ENCODE measurements around the gene AKAP13. TPM values are rescaled to one million over a fixed set of nuclear protein-coding genes. Genes with fewer than 3 reads are reported as not detected.

Gene AKAP13
- total and polyA plus RNA-seq, 2 of the 13 experiments (the other 11 are each of a cell fraction or from before 2014, with no cell fraction given), result 6.7 to 27.1 TPM

GRCh38 chr15:85694091-85694490 is 313.7 kb downstream of the AKAP13 start:
- no peak for ATAC-seq
- Histone ChIP-seq H3K4me3 (replicated peaks in 1 of 3; ENCODE audit: insufficient read depth in 1 of 3, low read depth in 2 of 3, low read length in 3 of 3) (no peak overlapping the region), H3K36me3 (replicated peaks in 1 of 2; ENCODE audit: control insufficient read depth in 1 of 2, insufficient read depth in 2 of 2, low read length in 2 of 2) (peaks cover 0 to 12% of the 10 kb centered on the region in 2 experiments; a peak in 4 of 5 replicates), H2AFZ (ENCODE audit: low read length) (no peak overlapping the region), H3K4me2 (ENCODE audit: low read depth, low read length) (no peak overlapping the region), H3K9ac (ENCODE audit: insufficient read depth, low read depth, low read length) (no peak overlapping the region), H3K4me1 (ENCODE audit: insufficient read depth, low read length) (no peaks in the 10 kb centered on the region), H3K27ac (ENCODE audit: extremely low read length, insufficient read depth, low read length) (no peak overlapping the region), H3K9me3 (ENCODE audit: low read length) (no peaks in the 10 kb centered on the region), H3K79me2 (ENCODE audit: insufficient read depth, low read length) (no peaks in the 10 kb centered on the region), H3K27me3 (ENCODE audit: control insufficient read depth in 1 of 2, insufficient read depth in 2 of 2, low read length in 2 of 2) (no peaks in the 10 kb centered on the region), H4K20me1 (ENCODE audit: insufficient read depth, low read length) (no peaks in the 10 kb centered on the region)
- CTCF ChIA-PET (ENCODE audit: low intra/inter-chr PET ratio, low total read pairs), result no interaction called here
- in situ Hi-C loops (cut with HindIII; ENCODE audit: extremely low pct_ligation_motif_present, low pct_unique_long_range_greater_than_20kb), result no loop called here
- no peak for DNase-seq (ENCODE audit: low spot score)
- TF ChIP-seq NCOA2 (CRISPR knock-in tag; IDR thresholded peaks at IDR 0.05), result no peak
- TF ChIP-seq TCF7L2 (IDR thresholded peaks at IDR 0.05; ENCODE audit: low read depth, low read length), result no peak
- TF ChIP-seq TSC22D2 (CRISPR knock-in tag; IDR thresholded peaks at IDR 0.05; ENCODE audit: borderline replicate concordance), result no peak
- TF ChIP-seq, protein P1, sequence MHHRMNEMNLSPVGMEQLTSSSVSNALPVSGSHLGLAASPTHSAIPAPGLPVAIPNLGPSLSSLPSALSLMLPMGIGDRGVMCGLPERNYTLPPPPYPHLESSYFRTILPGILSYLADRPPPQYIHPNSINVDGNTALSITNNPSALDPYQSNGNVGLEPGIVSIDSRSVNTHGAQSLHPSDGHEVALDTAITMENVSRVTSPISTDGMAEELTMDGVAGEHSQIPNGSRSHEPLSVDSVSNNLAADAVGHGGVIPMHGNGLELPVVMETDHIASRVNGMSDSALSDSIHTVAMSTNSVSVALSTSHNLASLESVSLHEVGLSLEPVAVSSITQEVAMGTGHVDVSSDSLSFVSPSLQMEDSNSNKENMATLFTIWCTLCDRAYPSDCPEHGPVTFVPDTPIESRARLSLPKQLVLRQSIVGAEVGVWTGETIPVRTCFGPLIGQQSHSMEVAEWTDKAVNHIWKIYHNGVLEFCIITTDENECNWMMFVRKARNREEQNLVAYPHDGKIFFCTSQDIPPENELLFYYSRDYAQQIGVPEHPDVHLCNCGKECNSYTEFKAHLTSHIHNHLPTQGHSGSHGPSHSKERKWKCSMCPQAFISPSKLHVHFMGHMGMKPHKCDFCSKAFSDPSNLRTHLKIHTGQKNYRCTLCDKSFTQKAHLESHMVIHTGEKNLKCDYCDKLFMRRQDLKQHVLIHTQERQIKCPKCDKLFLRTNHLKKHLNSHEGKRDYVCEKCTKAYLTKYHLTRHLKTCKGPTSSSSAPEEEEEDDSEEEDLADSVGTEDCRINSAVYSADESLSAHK (CRISPR knock-in tag; IDR thresholded peaks at IDR 0.05; ENCODE audit: borderline replicate concordance), result no peak
- TF ChIP-seq ZNF260 (CRISPR knock-in tag; IDR thresholded peaks at IDR 0.05; ENCODE audit: borderline replicate concordance, low read depth), result no peak
- no peak for TF ChIP-seq EED (CRISPR knock-in tag; IDR thresholded peaks at IDR 0.05)
- no peak for TF ChIP-seq ZNF580 (CRISPR knock-in tag; IDR thresholded peaks at IDR 0.05; ENCODE audit: borderline replicate concordance, low read depth)
- TF ChIP-seq, protein P2, sequence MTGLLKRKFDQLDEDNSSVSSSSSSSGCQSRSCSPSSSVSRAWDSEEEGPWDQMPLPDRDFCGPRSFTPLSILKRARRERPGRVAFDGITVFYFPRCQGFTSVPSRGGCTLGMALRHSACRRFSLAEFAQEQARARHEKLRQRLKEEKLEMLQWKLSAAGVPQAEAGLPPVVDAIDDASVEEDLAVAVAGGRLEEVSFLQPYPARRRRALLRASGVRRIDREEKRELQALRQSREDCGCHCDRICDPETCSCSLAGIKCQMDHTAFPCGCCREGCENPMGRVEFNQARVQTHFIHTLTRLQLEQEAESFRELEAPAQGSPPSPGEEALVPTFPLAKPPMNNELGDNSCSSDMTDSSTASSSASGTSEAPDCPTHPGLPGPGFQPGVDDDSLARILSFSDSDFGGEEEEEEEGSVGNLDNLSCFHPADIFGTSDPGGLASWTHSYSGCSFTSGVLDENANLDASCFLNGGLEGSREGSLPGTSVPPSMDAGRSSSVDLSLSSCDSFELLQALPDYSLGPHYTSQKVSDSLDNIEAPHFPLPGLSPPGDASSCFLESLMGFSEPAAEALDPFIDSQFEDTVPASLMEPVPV (CRISPR knock-in tag; IDR thresholded peaks at IDR 0.05), result no peak
- no peak for TF ChIP-seq MBNL3 (CRISPR knock-in tag; conservative IDR thresholded peaks at IDR 0.05)
- TF ChIP-seq, protein P3, sequence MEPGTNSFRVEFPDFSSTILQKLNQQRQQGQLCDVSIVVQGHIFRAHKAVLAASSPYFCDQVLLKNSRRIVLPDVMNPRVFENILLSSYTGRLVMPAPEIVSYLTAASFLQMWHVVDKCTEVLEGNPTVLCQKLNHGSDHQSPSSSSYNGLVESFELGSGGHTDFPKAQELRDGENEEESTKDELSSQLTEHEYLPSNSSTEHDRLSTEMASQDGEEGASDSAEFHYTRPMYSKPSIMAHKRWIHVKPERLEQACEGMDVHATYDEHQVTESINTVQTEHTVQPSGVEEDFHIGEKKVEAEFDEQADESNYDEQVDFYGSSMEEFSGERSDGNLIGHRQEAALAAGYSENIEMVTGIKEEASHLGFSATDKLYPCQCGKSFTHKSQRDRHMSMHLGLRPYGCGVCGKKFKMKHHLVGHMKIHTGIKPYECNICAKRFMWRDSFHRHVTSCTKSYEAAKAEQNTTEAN (CRISPR knock-in tag; conservative IDR thresholded peaks at IDR 0.05), result no peak
- no peak for TF ChIP-seq ZNF552 (CRISPR knock-in tag; IDR thresholded peaks at IDR 0.05; ENCODE audit: borderline replicate concordance)
- no peak for TF ChIP-seq HNRNPK (IDR thresholded peaks at IDR 0.05; ENCODE audit: low read depth, low read length, poor library complexity, severe bottlenecking)
- TF ChIP-seq ZNF550 (CRISPR knock-in tag; IDR thresholded peaks at IDR 0.05; ENCODE audit: borderline replicate concordance), result no peak
- no peak for TF ChIP-seq MLXIP (CRISPR knock-in tag; IDR thresholded peaks at IDR 0.05; ENCODE audit: borderline replicate concordance)
- FAIRE-seq, result no peak
- POLR2A ChIA-PET, result no interaction called here
- intact Hi-C loops (cut with micrococcal nuclease; ENCODE audit: unreplicated experiment), result no loop called here
- 87% methylated on average over 4 of the region's 4 CpGs for WGBS (ENCODE audit: low lambda C conversion rate)
- BruUV-seq (replicated peaks), result no TSS peak
